GM12872 (cell line): ENCODE measurements around the gene TRMT61A.

ENCODE experiments used
- CTCF ChIP-seq: IDR thresholded peaks from 3 replicates; pipeline ENCODE4 v1.5.1; 2011; ENCODE audit warnings: low read depth, mild to moderate bottlenecking, low read length, moderate library complexity; ENCODE audit not compliant: insufficient read depth

The TRMT61A gene

DNA sequence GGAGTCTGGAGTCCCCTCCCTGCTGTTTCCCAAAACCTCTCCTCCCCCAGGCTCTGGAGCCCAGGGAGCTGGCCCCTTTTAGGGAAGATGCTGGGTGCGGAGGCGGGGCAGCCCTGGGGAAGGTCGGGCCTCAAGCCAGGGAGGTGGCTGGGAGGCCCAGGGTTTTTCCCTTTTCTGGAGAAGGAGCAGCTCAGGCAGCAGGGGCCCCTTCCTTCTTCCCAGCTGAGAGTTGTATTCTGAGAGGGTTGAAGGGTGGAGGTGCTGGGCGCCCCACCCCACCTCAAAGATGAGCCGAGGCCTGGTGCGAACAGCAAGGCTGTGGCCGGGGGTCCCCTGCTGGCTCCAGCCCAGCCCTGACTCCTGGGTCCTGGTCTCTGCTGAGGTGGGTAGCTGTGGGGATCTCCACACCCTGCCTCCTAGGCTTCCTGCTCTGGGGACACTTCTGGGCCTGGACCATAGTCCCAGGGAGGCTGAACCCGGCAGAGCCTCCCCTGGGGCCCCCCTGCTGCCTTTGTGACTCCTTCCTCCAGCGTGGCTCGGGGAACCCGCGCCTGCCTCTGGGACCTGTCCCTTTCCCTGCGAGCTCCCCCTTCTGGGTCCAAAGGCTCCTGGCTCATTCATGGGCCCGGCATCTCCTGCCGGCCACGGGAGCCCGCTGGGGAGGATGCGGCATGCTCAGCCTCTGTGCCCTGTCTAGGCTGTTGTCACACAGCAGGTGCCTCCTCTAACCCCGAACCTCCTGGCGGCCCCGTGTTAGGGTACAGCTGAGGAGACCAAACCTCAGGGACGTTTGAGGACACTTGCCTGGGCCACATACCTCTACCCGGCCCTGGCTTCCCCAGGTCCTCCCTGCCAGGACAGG is 4.4 kb downstream of the TRMT61A start:
- TF ChIP-seq CTCF, result no peak

- no peak for TF ChIP-seq CTCF
Observed at GRCh38 chr14:103533999-103534575, 5.1 kb downstream of the TRMT61A start.

DNA sequence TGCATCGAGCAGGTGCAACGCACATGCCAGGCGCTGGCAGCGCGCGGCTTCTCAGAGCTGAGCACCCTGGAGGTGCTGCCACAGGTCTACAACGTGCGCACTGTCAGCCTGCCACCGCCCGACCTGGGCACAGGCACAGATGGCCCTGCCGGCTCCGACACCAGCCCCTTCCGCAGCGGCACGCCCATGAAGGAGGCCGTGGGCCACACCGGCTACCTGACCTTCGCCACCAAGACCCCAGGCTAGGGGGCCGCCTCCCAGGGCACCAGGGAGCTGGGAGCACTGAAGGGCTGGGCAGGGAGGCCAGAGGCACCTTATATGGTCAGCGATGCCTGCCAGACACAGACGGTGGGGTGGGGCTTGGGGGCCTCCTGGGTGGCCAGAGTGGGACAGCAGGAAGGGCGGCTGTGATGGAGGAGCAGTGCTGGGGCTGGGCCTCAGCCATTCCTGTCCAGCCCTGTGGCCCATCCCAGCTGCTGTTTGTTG is 5.6 kb downstream of the TRMT61A start:
- no peak for TF ChIP-seq CTCF

DNA sequence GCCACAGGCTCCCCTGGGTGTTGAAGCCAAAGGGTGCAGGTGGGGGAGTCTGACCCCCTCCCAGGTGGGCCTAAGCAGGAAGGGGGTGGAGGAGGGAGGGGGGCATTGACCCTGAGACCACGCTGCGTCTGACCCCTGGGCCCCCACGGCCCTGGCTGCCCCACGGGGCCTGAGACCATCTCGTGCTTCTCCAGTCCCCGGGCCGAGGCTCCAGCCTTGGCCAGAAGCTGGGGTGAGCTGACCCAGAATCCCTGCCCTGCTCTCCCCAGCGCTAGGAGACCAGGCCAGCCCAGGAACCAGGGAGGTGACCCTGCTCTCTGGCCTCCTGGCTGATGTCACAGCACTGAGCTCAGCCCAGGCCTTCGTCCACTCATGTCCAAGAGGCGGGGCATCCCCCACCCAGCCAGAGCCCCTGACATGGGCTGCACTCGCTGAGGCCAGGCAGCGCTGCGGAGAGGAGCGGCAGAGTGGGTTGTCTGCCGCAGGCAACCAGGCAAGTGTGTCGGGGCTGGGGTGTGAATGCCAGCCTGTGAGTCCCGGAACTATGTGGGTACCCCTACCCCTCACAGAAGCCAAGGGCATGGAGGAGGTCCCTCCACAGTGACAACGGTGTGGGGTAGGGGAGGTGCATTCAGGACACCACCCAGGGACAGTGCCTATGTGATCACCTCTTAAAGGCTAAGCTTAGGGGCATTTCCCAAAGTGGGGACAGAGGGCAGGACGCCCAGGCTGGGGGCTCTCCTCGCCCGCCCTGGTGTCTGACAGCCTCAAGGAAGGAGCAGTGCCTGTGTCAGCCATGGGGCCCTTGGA is 6.3 kb downstream of the TRMT61A start:
- no peak for TF ChIP-seq CTCF

- no peak for TF ChIP-seq CTCF
Observed at GRCh38 chr14:103535891-103536565, 7.0 kb downstream of the TRMT61A start.

- no peak for TF ChIP-seq CTCF
Observed at GRCh38 chr14:103536693-103537092, 7.7 kb downstream of the TRMT61A start.
